Embryonic facial prominence (tissue), 1 donor: Measurements from ENCODE around the gene ALX3.
"Not testable (repeated sequence)": the region's sequence is repeated elsewhere in the genome, so short reads cannot be mapped to it uniquely, and the experiment has no call there.

Source experiments
- DNase-seq: peaks from one replicate; pipeline ENCODE4 v3.0.0-alpha.2; 2016; ENCODE audit errors: extremely low spot score

Gene ALX3

GRCh38 chr1:110047463-110047862 is 23.0 kb downstream of the ALX3 start:
- no peak for DNase-seq

- DNase-seq: no peak
These were observed 27.5 kb downstream of the ALX3 start for GRCh38 chr1:110043016-110043415.

GRCh38 chr1:110040548-110040947 is 29.9 kb downstream of the ALX3 start:
- DNase-seq: no peak

- DNase-seq: no peak
These were observed 30.8 kb downstream of the ALX3 start for GRCh38 chr1:110039641-110040040.

- no peak for DNase-seq
These were observed 32.2 kb downstream of the ALX3 start for GRCh38 chr1:110038271-110038670.

- no peak for DNase-seq
These were observed 35.2 kb downstream of the ALX3 start for GRCh38 chr1:110035236-110035752.

- peak; percentile 93 for DNase-seq
These were observed 35.8 kb downstream of the ALX3 start, which contains the start of gene STRIP1 for GRCh38 chr1:110034451-110035235. Gene STRIP1, plus strand, starts transcription at chr1:110034624. Its CDS starts 14 bp downstream, at chr1:110034638.

- no peak for DNase-seq
These were observed 36.4 kb downstream of the ALX3 start for GRCh38 chr1:110034040-110034450.

GRCh38 chr1:110033421-110033820 is 37.1 kb downstream of the ALX3 start:
- DNase-seq: no peak

- DNase-seq: no peak
These were observed 38.1 kb downstream of the ALX3 start for GRCh38 chr1:110032327-110032726.

- DNase-seq: not testable (repeated sequence)
These were observed 39.8 kb downstream of the ALX3 start for GRCh38 chr1:110030687-110031086.

GRCh38 chr1:110024613-110025012 is 45.9 kb downstream of the ALX3 start:
- DNase-seq: no peak

- no peak for DNase-seq
These were observed 49.2 kb downstream of the ALX3 start for GRCh38 chr1:110021285-110021684.

- DNase-seq: no peak
These were observed 50.7 kb downstream of the ALX3 start for GRCh38 chr1:110019770-110020169.

GRCh38 chr1:110018396-110018795 is 52.1 kb downstream of the ALX3 start:
- no peak for DNase-seq

- no peak for DNase-seq
These were observed 52.7 kb downstream of the ALX3 start for GRCh38 chr1:110017792-110018191.

GRCh38 chr1:110012100-110012780 is 58.2 kb downstream of the ALX3 start:
- no peak for DNase-seq

- no peak for DNase-seq
These were observed 58.9 kb downstream of the ALX3 start for GRCh38 chr1:110011527-110012041.
